PC-3 (cell line): ENCODE measurements around the gene EFCAB12. TPM values are rescaled to one million over a fixed set of nuclear protein-coding genes. Genes with fewer than 3 reads are reported as not detected.
A peak's percentile ranks its signal among the peaks of the same experiment; 100 is the strongest.
"Not testable (repeated sequence)": the region's sequence is repeated elsewhere in the genome, so short reads cannot be mapped to it uniquely, and the experiment has no call there.

Source experiments
- ATAC-seq: fragments of 200-7000 bp; cut with Tn5 transposase; 2 replicates; pipeline ENCODE4 v1.9.1; 2020; ENCODE audit warnings: mild to moderate bottlenecking, moderate library complexity
- BruUV-seq: library from RNA; stranded (reverse); fragments of 400-500 nt; replicated peaks from 2 replicates; lab custom pipeline; 2021; lab: Mats Ljungman, UMichigan
- CTCF ChIA-PET: fragments of 300-600 bp; sonication (Branson Sonifier 250); formaldehyde crosslinking; loops from one replicate; lab custom pipeline; 2022; ENCODE audit warnings: antibody characterized with exemption; lab: Charles Lee
- POLR2A ChIA-PET: fragments of 300-600 bp; sonication (Branson Sonifier 250); formaldehyde crosslinking; loops from one replicate; lab custom pipeline; 2022; ENCODE audit warnings: antibody characterized with exemption; ENCODE audit not compliant: unreplicated experiment; lab: Charles Lee
- DNase-seq: peaks from one replicate; pipeline ENCODE4 v3.0.0-alpha.2; 2015
- H2AFZ ChIP-seq: fragments of 300-600 bp; sonication (generic); 2 replicates; pipeline ENCODE4 v1.6.0; 2016; ENCODE audit warnings: antibody characterized with exemption, low read length
- H3F3A ChIP-seq: fragments of 300-600 bp; sonication (generic); one replicate; pipeline ENCODE4 v1.6.0; 2017; ENCODE audit warnings: antibody characterized with exemption, low read length, control low read depth, mild to moderate bottlenecking; ENCODE audit not compliant: unreplicated experiment
- H3K27ac ChIP-seq: fragments of 300-600 bp; sonication (generic); 2 replicates; pipeline ENCODE4 v1.5.1; 2016; ENCODE audit warnings: mild to moderate bottlenecking, low read length
- H3K27me3 ChIP-seq: fragments of 300-600 bp; sonication (generic); 2 replicates; pipeline ENCODE4 v1.6.1; 2016; ENCODE audit warnings: low read length, mixed read lengths
- H3K36me3 ChIP-seq: fragments of 300-600 bp; sonication (generic); 2 replicates; pipeline ENCODE4 v1.6.1; 2016; ENCODE audit warnings: low read depth, mixed run types, low read length, mixed read lengths
- H3K4me1 ChIP-seq: fragments of 300-600 bp; sonication (generic); 2 replicates; pipeline ENCODE4 v1.5.1; 2016; ENCODE audit warnings: low read length; ENCODE audit not compliant: insufficient read depth
- H3K4me2 ChIP-seq: fragments of 300-600 bp; sonication (generic); 2 replicates; pipeline ENCODE4 v1.6.0; 2016; ENCODE audit warnings: low read length
- H3K4me3 ChIP-seq: fragments of 300-600 bp; sonication (generic); 2 replicates; pipeline ENCODE4 v1.5.1; 2016; ENCODE audit warnings: mild to moderate bottlenecking, low read length, mixed read lengths
- H3K79me2 ChIP-seq: fragments of 300-600 bp; sonication (generic); 2 replicates; pipeline ENCODE4 v1.6.1; 2017; ENCODE audit warnings: low read length, mixed read lengths
- H3K9ac ChIP-seq: fragments of 300-600 bp; sonication (generic); 2 replicates; pipeline ENCODE4 v1.6.0; 2016; ENCODE audit warnings: mild to moderate bottlenecking, low read length
- H3K9me2 ChIP-seq: fragments of 300-600 bp; sonication (generic); replicated peaks from 2 replicates; pipeline ENCODE4 v1.6.1; 2016; ENCODE audit warnings: mixed run types, low read length, mixed read lengths
- H3K9me3 ChIP-seq: fragments of 300-600 bp; sonication (generic); 2 replicates; pipeline ENCODE4 v1.6.1; 2016; ENCODE audit warnings: low read length, mixed read lengths
- H4K20me1 ChIP-seq: fragments of 300-600 bp; sonication (generic); 2 replicates; pipeline ENCODE4 v1.6.1; 2016; ENCODE audit warnings: low read length, mixed read lengths
- EZH2 ChIP-seq: fragments of 300-600 bp; sonication (generic); IDR thresholded peaks from one replicate; pipeline ENCODE4 v1.6.1; 2017; ENCODE audit warnings: antibody characterized with exemption, mild to moderate bottlenecking, low read length; ENCODE audit not compliant: unreplicated experiment
- EZH2phosphoT487 ChIP-seq: fragments of 300-600 bp; sonication (generic); IDR thresholded peaks from 2 replicates; pipeline ENCODE4 v1.6.1; 2018; ENCODE audit warnings: mild to moderate bottlenecking, antibody characterized with exemption, low read length, borderline replicate concordance
- intact Hi-C: fragments of 100-400 bp; cut with micrococcal nuclease; formaldehyde crosslinking; loops from 2 replicates; pipeline ENCODE4 v1.9.0; 2023
- total RNA-seq: library from RNA; depleted of rRNA; stranded (reverse); fragments of >200 nt; gene quantifications from 2 replicates; pipeline ENCODE4 v1.2.3, GENCODE V29; 2014
- TF ChIP-seq, protein P1 (sequence below): fragments of 300-600 bp; sonication (generic); conservative IDR thresholded peaks from 2 replicates; pipeline ENCODE4 v1.5.1; 2017; ENCODE audit warnings: antibody characterized with exemption, low read depth, mild to moderate bottlenecking, low read length

EFCAB12 gene
- total RNA-seq, 1 experiment from 2014 or later = 0.04 TPM

DNA sequence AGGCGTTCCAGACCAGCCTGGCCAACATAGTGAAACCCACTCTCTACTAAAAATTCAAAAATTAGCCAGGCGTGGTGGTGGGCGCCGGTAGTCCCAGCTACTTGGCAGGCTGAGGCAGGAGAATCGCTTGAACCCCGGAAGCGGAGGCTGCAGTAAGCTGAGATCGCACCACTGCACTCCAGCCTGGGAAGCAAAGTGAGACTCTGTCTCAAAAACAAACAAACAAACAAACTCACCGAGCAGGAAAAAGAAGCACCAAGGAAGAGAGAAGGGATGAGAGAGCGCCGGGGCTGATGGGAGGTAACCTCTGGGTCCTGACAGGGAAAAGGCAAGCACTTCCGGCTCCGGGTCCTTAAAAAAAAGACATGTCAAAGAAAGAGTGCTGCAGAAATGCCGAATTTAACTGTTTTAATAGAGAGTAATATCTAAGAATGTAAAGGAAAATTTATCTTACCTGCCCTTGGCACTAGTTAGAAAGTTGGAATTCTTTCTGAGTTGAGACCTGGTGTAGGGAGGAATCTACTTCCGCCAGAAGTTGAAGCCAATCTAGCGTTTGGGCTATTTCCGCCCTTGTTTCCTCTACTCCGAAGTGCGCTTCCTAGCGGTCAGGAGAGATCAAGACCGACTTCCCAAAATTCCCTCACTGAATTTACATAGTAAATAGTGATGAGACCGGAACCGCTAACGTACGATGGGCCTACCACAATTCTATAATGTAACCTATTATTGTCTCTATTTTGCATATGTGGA lies 29.1 kb downstream of the EFCAB12 start:
- no peaks in the 10 kb centered on the region for H3K9me2 ChIP-seq
- peaks cover 47% of the 10 kb centered on the region for H3K79me2 ChIP-seq
- no peaks in the 10 kb centered on the region for H4K20me1 ChIP-seq
- no peaks in the 10 kb centered on the region for H3F3A ChIP-seq
- no TSS peak for BruUV-seq
- ChIA-PET CTCF (no interaction called here), POLR2A (interaction anchor here (0.6 kb wide), 1 partner anchor 30 kb away, joined by 7 read pairs; no protein-coding TSS in a partner anchor)
- peak overlapping the region; percentile 87 for H2AFZ ChIP-seq
- DNase-seq = peak; percentile 93
- ATAC-seq = peak; percentile 92
- peak overlapping the region; percentile 89 for H3K4me3 ChIP-seq
- no peak for TF ChIP-seq EZH2
- TF ChIP-seq, protein P1, sequence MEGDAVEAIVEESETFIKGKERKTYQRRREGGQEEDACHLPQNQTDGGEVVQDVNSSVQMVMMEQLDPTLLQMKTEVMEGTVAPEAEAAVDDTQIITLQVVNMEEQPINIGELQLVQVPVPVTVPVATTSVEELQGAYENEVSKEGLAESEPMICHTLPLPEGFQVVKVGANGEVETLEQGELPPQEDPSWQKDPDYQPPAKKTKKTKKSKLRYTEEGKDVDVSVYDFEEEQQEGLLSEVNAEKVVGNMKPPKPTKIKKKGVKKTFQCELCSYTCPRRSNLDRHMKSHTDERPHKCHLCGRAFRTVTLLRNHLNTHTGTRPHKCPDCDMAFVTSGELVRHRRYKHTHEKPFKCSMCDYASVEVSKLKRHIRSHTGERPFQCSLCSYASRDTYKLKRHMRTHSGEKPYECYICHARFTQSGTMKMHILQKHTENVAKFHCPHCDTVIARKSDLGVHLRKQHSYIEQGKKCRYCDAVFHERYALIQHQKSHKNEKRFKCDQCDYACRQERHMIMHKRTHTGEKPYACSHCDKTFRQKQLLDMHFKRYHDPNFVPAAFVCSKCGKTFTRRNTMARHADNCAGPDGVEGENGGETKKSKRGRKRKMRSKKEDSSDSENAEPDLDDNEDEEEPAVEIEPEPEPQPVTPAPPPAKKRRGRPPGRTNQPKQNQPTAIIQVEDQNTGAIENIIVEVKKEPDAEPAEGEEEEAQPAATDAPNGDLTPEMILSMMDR = peak; percentile 74
- H3K4me2 ChIP-seq = peak overlapping the region; percentile 93
- H3K27me3 ChIP-seq = no peaks in the 10 kb centered on the region
- intact Hi-C loops = loop anchor here (1.0 kb wide), 1 partner anchor 41 kb away; the partner anchor contains the start of gene IFT122
- H3K4me1 ChIP-seq = peaks cover 8% of the 10 kb centered on the region
- peak overlapping the region; percentile 93 for H3K9ac ChIP-seq
- H3K9me3 ChIP-seq = no peaks in the 10 kb centered on the region
- H3K36me3 ChIP-seq = no peaks in the 10 kb centered on the region
- peak overlapping the region; percentile 53 for H3K27ac ChIP-seq

DNA sequence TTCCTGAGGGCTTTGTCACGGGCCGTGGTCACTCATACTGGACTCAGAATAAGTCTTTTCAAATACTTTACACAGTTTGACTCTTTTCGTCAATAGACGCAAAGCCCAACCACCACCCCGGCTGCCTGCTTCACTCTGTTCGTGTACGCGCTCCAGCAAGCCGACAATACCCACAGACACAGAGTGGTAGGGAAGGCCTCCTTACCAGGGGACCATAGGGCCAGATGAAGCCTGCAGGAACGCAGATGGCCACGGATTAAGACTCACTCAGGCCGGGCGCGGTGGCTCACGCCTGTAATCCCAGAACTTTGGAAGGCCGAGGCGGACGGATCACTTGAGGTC lies 29.7 kb downstream of the EFCAB12 start:
- intact Hi-C loops = loop anchor here (1.0 kb wide), 1 partner anchor 42 kb away; the partner anchor contains the start of gene IFT122
- H3K9me2 ChIP-seq = no peaks in the 10 kb centered on the region
- TSS peak; percentile 64 for BruUV-seq
- peak overlapping the region; percentile 87; the same call in 1 of the 2 replicates for H2AFZ ChIP-seq
- peak overlapping the region; percentile 93 for H3K9ac ChIP-seq
- DNase-seq = no peak
- no peaks in the 10 kb centered on the region for H3K9me3 ChIP-seq
- TF ChIP-seq EZH2 (no peak), EZH2phosphoT487 (no peak)
- TF ChIP-seq, protein P1 = no peak
- H3K4me3 ChIP-seq = peak overlapping the region; percentile 89
- H3K27me3 ChIP-seq = no peaks in the 10 kb centered on the region
- no peaks in the 10 kb centered on the region for H4K20me1 ChIP-seq
- peaks cover 47% of the 10 kb centered on the region for H3K79me2 ChIP-seq
- peak; percentile 42 for ATAC-seq
- ChIA-PET POLR2A (no interaction called here), CTCF (no interaction called here)
- H3K4me1 ChIP-seq = peaks cover 8% of the 10 kb centered on the region
- H3K4me2 ChIP-seq = peak overlapping the region; percentile 93
- H3K36me3 ChIP-seq = no peaks in the 10 kb centered on the region
- no peaks in the 10 kb centered on the region for H3F3A ChIP-seq
- peak overlapping the region; percentile 53 for H3K27ac ChIP-seq

DNA sequence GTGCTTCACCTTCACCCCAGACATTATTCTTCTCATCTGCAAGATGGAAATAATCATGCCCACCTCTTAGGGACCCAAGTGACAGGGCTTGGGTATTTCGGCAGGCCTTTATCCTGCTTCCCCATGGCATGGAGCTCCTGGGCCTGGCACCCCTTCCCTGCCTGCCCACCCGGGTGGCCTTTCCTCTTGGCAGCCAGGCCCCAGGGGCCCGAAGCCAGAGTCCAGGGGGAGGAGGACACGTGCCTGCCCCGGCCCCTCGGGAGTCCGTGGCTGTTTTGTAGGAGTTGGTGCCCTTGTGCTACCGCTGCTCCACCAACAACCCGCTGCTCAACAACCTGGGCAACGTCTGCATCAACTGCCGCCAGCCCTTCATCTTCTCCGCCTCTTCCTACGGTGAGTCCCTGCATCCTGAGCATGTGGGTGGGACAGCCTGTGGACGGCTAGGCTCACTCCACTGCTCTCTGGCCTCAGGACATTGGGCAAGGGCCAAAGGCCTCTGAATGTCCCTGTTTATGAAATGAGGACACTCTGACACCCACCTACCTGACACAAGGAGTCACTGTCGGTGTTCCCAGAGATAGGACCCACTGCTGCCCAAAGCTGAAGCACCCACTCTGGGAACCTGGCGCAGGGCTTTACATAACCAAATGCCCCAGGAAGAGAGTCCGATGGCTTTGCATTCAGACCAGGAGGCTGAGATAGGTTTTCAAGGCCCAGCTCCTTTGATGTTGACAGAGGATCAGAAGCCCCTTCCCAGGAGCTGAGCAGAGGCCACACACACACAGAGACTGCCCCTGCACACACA lies 34.5 kb downstream of the EFCAB12 start:
- H3K4me3 ChIP-seq, H3F3A ChIP-seq, intact Hi-C loops, CTCF ChIA-PET, ATAC-seq, BruUV-seq, H4K20me1 ChIP-seq, H3K9me3 ChIP-seq, H3K27ac ChIP-seq, H2AFZ ChIP-seq, POLR2A ChIA-PET, DNase-seq, H3K36me3 ChIP-seq, H3K9me2 ChIP-seq, H3K9ac ChIP-seq, H3K27me3 ChIP-seq, H3K4me2 ChIP-seq: not testable (repeated sequence)
- H3K79me2 ChIP-seq = peaks cover 43% of the 10 kb centered on the region
- H3K4me1 ChIP-seq = peaks cover 18% of the 10 kb centered on the region
